Stimulated activated CD8-positive, alpha-beta memory T cell treated with anti-CD3 and anti-CD28 coated beads, Interleukin-7, amount 100 ng/mL, for 48 hours (primary cell): ENCODE measurements around the gene GNAO1.

ENCODE experiments used
- DNase-seq, 2 donors: peaks; one replicate each; pipeline ENCODE4 v3.0.0-alpha.2; 2020; ENCODE audit warnings: low read depth in 1 of 2; ENCODE audit errors: extremely low read depth in 1 of 2

Gene GNAO1

DNA sequence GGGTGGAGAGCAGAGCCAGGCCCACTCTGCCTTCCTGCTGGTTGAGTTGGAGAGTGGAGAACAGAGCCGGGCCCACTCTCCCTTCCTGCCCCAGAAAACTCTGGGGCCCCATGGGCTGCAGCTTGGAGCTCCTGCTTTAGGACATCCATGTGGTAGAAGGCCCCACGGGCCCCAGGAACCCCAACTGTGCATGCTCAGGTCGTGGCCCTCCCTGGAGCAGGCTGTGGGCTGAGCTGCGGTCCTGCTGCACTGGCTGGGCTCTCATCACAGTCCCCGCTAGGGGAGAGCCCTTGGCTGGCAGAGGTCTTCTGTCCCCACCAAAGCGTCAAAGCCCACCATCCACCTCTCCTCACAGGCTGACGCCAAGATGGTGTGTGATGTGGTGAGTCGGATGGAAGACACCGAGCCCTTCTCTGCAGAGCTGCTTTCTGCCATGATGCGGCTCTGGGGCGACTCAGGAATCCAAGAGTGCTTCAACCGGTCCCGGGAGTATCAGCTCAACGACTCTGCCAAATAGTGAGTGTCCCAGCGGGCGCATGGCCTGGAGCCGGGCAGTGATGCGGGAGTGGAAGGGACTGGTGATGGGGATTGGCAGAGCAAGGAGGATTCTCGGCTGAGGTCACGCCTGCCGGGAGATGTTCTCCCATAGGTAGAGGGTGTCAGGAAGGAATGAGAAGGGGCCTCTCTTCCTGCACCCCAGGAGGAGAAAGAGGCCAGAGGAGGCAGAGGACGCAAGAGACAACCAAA, 137.2 kb downstream of the GNAO1 start:
- DNase-seq, result no peak

DNA sequence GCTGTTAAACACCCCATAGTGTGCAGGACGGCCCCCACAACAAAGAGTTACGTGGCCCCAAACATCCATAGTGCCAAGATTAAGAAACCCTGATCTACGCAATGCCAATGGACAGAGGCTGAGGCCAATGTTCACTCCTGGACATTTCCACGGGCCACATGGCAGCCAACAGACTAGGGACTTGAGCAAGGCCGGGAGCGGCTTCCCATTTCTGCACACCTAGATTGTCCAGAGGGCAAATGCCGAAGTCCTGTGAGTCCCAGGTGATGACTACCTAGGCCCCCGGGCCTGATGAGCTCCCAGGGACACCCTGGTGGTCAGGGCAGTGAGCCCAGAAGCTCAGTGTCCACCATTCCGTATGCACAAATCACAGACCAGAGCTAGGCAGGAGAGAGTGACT, 138.6 kb downstream of the GNAO1 start:
- no peak for DNase-seq

DNA sequence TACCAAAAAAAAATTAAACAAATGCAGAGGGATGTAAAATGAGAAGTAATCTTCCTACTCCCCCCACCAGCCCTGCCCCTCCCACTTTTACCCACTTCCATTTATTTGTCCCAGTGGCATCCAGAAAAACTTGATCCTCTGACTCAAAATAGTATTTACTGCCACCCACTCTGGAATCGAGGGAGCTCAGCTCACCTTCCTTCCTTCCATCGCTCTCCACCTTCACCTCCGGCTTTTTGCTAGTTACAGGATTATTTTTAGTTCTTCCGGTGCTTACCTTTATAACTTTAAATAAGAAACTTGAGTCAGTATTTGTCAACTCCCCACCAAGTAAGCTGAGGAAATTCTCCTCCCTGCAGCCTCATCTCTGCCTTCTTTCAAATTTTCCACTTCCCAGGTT, 139.2 kb downstream of the GNAO1 start:
- no peak for DNase-seq

DNA sequence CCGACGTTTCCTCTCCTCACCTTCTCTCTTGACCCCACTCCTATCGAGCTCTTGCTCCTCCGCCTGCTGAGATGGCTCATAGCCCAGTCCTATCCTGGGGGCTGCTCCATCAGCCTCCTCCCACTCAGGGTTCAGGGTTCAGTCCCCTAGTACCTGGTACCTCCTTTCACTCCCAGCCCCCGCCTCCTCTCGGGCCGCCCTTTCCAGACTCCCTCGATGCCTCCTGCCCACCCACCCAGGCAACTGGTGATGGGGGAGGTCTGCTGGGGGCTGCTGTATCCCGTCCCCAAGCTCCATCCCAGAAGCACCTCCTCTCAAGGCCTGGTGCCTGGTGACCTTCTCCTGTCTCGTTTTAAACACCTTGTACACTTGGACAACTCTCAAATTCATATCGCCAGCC, 140.1 kb downstream of the GNAO1 start:
- no peak for DNase-seq

DNA sequence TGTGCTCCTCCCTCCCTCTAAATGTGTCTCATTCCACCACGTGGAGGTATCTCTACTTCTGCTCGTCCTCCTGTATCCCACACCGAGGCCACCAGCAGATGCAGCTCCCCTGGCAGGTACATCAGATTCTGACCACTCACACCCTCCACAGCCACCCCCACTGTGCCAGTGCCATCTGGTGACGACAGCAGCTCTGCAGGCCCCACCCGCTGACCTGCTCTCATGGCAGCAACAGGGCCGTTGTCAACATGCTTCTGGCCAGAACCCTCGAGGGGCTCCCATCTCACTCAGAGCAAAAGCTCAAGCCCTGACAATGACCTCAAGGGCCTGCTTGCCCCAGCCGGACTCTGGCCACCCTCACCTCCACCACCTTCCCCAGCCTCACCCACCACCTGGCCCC, 140.6 kb downstream of the GNAO1 start:
- DNase-seq, result no peak

DNA sequence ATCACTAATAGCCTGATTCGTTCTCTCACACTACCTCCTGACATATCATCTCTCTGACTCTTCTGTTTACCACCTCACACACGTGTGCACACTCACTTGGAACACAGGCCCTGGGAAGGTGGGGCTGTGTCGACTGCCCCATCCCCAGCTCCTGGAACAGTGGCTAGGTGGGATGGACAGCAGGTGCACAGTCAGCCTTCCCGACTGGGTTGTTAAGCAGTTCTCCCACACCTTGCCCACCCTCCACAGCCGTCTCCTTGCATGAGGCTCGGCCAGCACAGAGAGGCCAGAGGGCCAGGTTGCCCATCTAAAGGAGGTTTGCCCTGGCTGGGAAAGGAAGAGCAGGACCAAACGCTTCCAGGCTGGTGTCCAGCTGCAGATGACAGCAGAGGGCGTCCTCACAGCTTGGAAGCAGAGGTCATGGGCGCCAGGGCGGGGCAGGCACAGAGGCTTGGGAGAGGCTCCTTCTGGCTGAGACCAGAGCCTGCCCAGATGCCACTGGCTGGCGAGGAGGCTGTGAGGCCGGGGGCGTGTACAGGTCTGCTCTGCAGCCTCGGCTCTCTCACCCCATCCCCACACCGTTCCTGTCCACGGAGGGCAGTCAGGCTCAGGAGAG, 141.3 kb downstream of the GNAO1 start:
- DNase-seq, result no peak

DNA sequence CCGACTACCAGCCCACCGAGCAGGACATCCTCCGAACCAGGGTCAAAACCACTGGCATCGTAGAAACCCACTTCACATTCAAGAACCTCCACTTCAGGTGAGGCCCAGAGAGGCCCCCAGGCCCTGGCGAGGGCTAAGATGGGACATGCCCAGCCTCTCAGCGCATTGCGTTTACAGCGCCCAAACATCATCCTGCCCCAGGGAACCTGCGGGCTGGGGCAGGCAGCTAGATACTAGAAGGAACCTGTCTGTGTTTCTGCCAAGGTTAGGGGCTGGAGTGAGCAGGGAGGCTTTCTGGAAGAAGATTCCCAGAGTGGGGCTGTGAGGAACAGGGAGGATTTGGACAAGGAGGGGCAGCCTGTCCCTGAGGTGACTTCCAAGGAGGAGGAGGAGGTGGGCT, 143.5 kb downstream of the GNAO1 start:
- DNase-seq, result no peak

DNA sequence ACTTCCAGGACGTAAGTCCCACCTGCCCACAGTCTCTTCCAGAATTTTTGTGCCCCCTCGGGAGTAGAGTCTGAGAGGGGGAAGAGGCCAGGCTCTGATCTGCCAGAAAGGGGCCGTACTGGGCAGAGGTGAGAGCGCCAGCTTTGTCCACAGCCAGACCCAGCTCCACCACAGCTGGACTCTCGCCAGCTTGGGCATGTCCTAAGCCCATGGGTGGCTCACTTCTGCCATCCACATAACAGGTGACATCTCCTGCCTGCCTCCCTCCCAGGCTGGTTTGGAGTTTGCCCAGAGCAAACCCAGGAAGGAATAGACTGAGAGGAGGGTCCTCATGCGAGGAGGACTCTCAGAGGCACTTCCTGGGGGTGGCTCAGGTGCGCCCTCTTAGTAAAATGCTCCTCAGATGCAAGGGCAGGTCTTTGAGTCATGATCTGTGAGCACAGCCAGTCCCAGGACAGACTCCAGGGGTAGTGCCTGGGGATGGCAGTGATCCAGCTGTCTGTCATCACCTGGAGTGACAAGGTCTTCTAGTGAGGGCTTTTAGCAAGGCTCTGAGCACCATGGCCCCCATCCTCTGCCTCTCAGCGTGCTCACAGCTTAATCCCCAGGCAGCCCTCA, 144.9 kb downstream of the GNAO1 start:
- no peak for DNase-seq

DNA sequence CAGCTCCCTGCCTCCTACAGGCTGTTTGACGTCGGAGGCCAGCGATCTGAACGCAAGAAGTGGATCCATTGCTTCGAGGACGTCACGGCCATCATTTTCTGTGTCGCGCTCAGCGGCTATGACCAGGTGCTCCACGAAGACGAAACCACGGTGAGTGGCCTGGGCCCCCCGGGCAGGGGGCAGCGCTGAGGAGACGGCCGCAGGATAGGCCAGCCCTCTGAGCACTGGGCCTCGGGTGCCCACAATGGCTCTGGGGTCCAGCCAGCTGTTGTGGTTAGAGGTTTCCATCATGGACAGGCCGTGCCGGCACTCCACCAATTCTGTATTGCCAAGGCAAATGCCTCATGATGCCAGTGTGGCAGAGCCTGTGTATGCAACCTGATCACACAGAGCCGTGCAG, 145.4 kb downstream of the GNAO1 start:
- no peak for DNase-seq

DNA sequence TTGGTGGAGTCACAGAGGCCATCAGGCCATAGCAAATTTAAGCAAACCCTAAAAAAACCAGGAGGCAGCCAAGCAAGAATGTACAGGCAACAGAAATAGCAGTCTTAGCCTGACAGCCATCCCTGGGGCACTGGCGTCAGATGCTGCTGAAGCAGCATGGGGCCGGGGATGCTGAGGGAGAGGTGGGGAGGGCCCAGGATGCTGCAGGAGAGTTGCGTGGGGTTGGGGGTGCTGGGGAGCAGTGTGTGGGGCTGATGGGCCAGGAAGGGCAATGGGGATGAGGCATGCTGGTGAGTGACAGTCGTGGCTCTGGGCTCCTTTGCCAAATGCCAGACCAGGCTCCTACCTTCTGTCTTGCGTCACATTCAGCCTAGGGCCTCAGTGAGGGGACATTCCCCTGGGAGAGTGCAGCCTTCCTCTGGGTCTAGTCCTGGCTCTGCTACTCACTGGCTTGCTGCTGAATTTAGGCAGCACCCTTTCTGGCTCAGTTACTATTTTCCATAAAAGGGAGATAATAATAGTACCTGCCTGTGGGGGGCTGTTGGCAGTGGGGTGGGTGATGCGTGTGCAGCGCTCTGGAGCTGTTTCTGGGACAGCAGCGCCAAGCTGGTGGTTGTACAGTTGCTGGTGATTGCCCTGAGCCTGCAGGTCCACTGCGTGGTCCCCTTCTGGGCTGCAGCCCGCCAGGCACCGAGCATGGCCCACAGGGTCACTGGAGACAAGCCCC, 146.0 kb downstream of the GNAO1 start:
- no peak for DNase-seq

DNA sequence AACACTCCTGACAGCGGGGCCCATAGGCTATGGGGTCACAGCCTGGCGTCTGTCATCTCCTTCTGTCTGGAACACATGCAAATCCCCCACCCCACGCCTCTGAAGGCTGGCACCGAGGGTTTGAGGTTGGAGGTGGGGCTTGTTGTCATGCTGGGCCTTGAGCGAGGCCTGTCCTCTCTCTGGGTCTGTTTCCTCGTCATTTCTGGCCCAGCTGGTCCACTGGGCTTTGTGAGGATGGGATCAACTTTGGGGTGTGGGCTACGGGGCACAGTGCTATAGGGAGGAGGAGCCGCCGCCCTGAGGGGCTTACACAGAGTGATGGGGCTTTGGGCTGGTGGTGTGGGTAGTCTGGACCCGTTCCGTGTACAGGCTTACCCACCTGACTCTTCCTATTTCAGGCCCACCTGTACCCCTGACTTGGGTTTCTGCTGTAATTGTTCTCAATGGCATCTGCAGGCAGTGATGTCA, 146.6 kb downstream of the GNAO1 start:
- no peak for DNase-seq

DNA sequence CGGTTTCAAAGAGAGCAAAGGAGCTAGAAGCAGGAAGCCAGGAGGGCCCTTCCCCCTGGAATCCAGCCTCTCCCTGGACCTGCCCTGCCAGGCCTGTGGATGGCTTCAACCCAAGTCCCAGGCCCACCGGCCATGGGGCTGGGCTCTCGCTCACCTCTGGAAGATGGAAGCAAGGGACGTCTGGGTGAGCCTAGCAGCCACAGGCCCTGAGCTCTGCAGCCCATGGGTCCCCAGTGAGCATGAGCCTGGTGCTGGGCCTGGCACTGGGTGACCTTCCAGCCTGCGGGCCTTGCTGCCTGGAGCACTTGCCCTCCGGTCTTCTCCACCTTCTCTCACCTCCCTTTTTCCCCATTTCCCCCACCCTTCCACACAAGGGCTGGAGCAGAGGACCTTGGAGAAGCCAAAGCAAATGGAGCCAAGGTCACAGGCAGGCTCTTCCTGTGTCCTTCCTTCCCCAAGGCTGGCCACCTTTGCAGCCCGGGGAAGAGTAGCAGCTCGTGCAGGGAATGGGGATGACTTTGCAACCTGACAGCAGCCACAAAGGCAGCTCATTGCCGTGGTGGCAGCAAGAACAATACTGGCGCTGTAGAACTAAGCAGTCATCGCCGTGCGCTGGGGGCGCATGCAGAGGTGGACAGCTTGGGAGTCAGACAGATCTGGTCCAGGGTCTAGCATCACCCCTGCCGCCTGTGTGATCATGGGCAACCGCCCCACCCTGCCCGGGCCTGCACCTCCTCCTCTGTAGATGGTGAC, 147.5 kb downstream of the GNAO1 start:
- DNase-seq, result no peak

DNA sequence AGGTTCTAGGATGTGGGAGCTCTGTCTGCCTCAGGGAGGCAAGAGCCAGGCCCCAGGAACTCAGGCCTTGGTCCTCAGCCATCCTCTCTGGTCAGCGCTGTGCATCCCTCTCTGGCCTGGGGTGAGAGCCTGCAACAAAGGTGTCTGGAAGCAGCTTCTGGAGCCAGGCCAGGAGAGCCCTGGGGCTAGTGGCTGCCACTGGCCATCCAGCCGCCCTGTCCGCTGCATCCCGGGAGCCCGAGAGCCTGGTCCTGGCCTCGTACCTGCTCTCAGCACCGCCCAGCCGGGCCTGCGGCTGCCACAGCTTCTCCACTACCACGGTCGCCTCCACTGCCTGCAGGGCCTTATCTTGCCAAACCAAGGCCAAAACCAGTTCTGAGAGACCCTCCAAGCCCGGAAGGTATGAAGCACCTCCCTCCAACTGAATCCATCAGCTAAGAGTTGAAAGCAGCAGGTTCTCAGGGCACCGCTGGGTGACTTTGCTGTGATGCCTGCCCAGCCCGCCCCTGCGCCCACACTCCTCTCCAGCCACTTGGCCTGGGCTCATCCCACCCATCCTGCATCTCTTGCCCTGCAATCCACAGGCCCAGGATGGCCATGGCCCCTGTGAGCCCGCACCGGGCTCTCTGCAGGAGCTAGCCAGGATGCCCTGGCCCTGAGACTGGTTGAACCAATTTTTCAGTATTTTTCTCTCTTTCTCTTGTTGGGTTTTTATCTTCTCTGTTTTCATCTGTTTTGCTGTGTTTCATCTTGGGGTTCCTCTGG, 148.3 kb downstream of the GNAO1 start:
- no peak for DNase-seq

DNA sequence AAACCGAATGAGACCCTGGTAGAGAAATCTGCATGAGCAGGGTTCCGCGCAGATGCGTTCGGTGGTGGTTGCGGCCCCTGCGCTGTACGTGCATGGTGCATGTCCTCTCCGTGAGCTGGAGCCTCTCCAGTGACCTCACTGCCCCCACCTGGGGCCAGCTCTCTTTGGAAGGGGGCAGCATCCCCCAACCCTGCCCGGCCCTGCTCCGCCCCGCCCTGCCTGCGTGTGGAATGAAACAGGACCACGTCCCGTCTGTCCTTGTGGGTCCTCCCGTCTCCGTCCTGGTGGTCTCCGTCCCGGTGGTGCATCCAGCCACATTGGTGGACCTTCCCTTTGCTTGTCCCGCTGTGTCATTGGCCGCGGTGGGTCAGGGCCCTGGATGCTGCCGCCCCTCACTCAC, 149.1 kb downstream of the GNAO1 start:
- DNase-seq, result no peak

DNA sequence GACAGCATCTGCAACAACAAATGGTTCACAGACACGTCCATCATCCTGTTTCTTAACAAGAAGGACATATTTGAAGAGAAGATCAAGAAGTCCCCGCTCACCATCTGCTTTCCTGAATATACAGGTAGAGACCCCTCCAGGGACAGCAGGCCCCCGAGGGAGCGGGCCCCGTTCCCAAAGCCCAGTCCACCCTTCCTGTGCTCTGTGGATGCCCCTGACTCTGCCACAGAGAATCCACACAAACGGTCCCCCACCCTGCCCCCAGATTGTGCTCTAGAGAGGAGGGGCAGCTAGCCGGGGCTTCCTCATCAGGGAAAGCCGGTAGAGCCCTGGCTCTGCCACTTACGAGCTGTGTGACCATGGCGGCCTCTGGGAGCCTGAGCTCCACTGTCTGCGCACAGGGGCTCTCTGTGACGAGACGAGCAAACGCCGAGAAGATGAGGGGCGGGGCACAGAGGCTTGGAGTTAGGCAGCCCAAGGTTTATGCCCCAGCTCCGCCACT, 149.6 kb downstream of the GNAO1 start:
- no peak for DNase-seq

DNA sequence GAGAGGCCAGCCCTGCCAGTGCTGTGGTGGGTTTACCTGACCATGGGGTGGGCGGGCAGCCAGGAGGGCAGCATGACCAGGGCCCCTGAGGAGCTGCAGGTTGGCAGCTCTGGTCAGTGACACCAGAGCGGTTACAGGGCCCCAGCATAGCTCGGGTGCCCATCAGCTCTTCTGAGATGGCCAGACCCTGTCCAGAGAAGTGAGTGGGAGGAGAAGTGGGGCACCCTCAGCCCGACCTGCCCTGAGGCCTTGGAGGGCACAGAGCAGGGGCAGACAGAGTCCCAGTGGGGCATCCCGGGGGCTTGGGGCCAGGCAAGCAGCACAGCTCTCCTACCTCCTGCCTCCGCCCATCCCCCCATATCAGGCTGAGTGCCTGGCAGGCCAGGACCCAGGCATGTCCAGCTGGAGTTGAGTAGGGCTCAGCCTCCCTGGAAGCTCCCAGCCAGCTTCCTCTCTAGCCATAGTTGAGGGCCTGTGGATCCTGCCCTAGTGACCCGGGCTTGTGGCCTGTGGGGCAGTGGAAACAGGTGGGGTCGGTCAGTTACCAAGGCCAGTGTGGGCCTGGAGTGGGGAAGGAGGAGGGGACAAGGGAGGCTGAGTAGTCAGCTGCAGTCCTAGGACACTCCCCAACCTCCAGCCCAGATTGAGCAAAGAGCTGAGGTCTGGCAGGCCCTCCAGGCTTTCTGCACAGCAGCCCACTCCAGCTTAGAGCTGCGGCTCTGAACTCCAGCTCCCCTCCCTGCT, 150.5 kb downstream of the GNAO1 start:
- no peak for DNase-seq

DNA sequence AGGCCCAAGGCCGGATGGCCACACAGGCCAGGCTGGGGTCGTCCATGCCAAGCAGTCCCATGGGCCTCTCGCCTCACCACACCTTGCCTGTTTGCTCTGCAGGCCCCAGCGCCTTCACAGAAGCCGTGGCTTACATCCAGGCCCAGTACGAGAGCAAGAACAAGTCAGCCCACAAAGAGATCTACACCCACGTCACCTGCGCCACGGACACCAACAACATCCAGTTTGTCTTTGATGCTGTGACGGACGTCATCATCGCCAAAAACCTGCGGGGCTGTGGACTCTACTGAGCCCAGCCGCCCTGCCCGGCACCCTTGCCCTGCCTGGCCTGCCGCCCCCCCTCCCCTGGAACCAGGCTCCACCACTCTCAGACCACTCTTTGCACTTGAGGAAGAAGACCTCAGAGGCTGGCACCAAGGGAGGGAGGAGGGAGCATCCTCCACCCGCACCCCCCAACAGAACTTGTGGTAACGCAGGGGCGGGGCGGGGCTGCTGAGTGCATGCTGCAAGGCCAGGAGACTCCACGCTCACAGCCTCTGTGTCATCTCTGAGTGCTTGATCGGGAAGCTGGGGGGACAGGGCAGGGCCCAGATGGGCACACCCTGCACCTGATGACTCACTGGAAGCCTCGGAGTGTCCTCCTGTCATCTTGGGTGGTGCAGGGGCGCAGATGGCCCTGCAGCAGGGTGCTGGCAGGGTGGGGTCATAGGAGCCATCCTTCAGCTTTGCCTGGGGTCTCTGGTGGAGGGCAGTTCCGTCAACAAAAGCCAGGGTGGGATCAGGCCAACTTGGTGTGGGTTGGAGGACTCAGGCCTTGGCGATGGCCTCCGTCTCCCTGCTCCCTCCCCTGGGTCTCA, 152.6 kb downstream of the GNAO1 start:
- DNase-seq, result no peak
